OCI-LY3 (cell line): Measurements from ENCODE around the gene ZMAT3.
"Not testable (repeated sequence)": the region's sequence is repeated elsewhere in the genome, so short reads cannot be mapped to it uniquely, and the experiment has no call there.

Experiments used
- H2AFZ ChIP-seq: fragments of 200-600, 300-600 bp; shearing (Covaris generic); 2 replicates; pipeline ENCODE4 v1.6.0; 2014; ENCODE audit warnings: antibody characterized with exemption, low read depth, low read length
- H3K27ac ChIP-seq: fragments of 200-600, 300-600 bp; sonication (generic); 2 replicates; pipeline ENCODE4 v1.5.1; 2014; ENCODE audit warnings: mild to moderate bottlenecking, low read length, moderate library complexity, mixed read lengths
- H3K27me3 ChIP-seq: fragments of 200-600, 300-600 bp; sonication (generic); 2 replicates; pipeline ENCODE4 v1.6.1; 2014; ENCODE audit warnings: low read depth, low read length, mixed read lengths
- H3K36me3 ChIP-seq: fragments of 200-600, 300-600 bp; sonication (generic); replicated peaks from 2 replicates; pipeline ENCODE3; 2014; ENCODE audit warnings: low read depth, low read length, mixed read lengths
- H3K4me1 ChIP-seq: fragments of 300-600, 200-600 bp; sonication (generic); 2 replicates; pipeline ENCODE4 v1.6.1; 2014; ENCODE audit warnings: low read length, mixed read lengths
- H3K4me2 ChIP-seq: fragments of 200-600, 300-600 bp; sonication (generic); 2 replicates; pipeline ENCODE4 v1.6.1; 2014; ENCODE audit warnings: low read length, mixed read lengths
- H3K4me3 ChIP-seq: fragments of 300-600, 200-600 bp; sonication (generic); 2 replicates; pipeline ENCODE4 v1.5.1; 2014; ENCODE audit warnings: antibody characterized with exemption, mild to moderate bottlenecking, low read length, moderate library complexity
- H3K79me2 ChIP-seq: fragments of 300-600, 200-600 bp; shearing (Covaris generic); 2 replicates; pipeline ENCODE4 v1.6.1; 2014; ENCODE audit warnings: mild to moderate bottlenecking, low read length, mixed read lengths
- H3K9ac ChIP-seq: fragments of 300-600, 200-600 bp; shearing (Covaris generic); 2 replicates; pipeline ENCODE4 v1.6.0; 2014; ENCODE audit warnings: mild to moderate bottlenecking, low read length, moderate library complexity
- H3K9me3 ChIP-seq: fragments of 200-600, 300-600 bp; shearing (Covaris generic); 2 replicates; pipeline ENCODE4 v1.6.1; 2014; ENCODE audit warnings: low read length, mixed read lengths; ENCODE audit not compliant: insufficient read depth
- H4K20me1 ChIP-seq: fragments of 200-600, 300-600 bp; sonication (generic); 2 replicates; pipeline ENCODE4 v1.6.1; 2016; ENCODE audit warnings: low read length, mixed read lengths; ENCODE audit not compliant: insufficient read depth
- EZH2phosphoT487 ChIP-seq: fragments of 200-600 bp; shearing (Covaris generic); IDR thresholded peaks from 2 replicates; pipeline ENCODE4 v1.6.1; 2018; ENCODE audit warnings: antibody characterized with exemption, mixed run types, low read depth
- TF ChIP-seq, protein P1 (sequence below): fragments of 200-600, 300-600 bp; sonication (generic); IDR thresholded peaks from 2 replicates; pipeline ENCODE4 v1.5.1; 2014; ENCODE audit warnings: antibody characterized with exemption, low read length, low read depth

Gene ZMAT3, protein sequence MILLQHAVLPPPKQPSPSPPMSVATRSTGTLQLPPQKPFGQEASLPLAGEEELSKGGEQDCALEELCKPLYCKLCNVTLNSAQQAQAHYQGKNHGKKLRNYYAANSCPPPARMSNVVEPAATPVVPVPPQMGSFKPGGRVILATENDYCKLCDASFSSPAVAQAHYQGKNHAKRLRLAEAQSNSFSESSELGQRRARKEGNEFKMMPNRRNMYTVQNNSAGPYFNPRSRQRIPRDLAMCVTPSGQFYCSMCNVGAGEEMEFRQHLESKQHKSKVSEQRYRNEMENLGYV

DNA sequence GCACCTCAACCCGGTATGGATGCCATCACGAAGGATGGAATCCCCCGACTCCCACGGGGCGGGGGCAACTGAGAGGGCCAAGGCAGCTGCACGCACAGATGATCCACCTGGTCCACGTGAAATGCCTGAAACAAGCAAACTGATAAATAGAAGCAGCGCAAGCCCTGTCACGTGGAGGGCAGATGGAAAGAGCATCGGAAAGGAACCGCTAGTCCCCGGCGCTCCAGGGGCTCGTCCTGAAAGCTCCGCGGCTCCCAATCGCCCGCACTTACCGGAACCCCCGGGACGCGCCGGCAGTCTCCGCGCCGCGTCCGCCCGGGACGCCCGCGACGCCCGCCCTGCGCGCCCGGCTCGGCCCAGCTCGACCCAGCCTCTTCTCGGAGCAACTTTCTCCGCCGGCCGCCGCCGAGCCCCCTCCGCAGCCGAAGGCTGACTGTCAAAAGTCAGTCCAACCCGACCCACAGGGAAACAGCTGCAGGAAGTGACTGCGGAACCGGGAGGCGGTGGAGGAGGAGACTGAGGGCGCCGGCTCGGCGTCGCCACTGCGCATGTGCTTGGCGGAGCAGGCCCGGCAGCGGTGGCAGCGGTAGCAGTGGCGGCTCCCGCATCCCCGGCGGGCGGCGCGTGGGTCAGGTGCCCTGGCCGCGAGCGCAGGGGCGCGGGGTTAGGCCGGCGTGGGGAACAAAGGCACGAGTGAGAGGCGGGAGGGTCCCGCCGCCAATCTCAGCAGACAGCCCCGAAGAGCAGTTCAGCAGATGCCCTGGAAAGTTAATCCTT is at the start of gene ZMAT3:
ZMAT3 (minus strand) TSS at position 487 of the 777 bp plus-strand sequence. CDS start 4,057 bp downstream, outside the sequence.
- Histone ChIP-seq H3K9ac (peak within 1 kb of the TSS; percentile 91), H3K27ac (peak within 1 kb of the TSS; percentile 85), H3K27me3 (no peaks in the 10 kb centered on the region), H3K4me3 (peak within 1 kb of the TSS; percentile 93), H3K9me3 (no peaks in the 10 kb centered on the region), H4K20me1 (no peaks in the 10 kb centered on the region), H3K79me2 (peaks cover 59% of the 10 kb centered on the region), H3K36me3 (peaks cover 15% of the 10 kb centered on the region), H3K4me2 (peak within 1 kb of the TSS; percentile 81), H3K4me1 (peaks cover 74% of the 10 kb centered on the region), H2AFZ (peak within 1 kb of the TSS; percentile 43; the same call in 1 of the 2 replicates)
- TF ChIP-seq, protein P1, sequence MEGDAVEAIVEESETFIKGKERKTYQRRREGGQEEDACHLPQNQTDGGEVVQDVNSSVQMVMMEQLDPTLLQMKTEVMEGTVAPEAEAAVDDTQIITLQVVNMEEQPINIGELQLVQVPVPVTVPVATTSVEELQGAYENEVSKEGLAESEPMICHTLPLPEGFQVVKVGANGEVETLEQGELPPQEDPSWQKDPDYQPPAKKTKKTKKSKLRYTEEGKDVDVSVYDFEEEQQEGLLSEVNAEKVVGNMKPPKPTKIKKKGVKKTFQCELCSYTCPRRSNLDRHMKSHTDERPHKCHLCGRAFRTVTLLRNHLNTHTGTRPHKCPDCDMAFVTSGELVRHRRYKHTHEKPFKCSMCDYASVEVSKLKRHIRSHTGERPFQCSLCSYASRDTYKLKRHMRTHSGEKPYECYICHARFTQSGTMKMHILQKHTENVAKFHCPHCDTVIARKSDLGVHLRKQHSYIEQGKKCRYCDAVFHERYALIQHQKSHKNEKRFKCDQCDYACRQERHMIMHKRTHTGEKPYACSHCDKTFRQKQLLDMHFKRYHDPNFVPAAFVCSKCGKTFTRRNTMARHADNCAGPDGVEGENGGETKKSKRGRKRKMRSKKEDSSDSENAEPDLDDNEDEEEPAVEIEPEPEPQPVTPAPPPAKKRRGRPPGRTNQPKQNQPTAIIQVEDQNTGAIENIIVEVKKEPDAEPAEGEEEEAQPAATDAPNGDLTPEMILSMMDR, result no peak
- no peak for TF ChIP-seq EZH2phosphoT487

DNA sequence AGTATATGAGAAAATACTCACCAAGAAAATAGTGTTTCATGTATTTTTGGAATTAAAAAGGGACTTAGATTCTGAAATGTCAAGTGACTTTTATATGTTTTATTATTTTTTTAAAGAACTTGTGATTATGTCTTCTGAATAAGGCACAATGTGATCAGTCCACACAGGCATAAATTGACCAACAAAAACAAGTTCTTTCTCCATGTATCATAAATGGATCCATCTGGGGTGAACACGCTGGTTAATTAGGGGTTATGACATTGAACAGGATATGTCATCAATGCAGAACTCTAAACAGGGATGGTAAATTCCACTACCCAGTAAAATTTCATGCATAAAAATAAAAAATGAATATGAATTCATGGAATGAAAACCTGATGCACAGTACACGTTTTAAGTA is 45.2 kb upstream of the ZMAT3 start:
- H4K20me1 ChIP-seq, result no peaks in the 10 kb centered on the region
- no peaks in the 10 kb centered on the region for H3K9me3 ChIP-seq
- no peak overlapping the region for H2AFZ ChIP-seq
- H3K4me2 ChIP-seq, result no peak overlapping the region
- no peaks in the 10 kb centered on the region for H3K36me3 ChIP-seq
- H3K9ac ChIP-seq, result no peak overlapping the region
- H3K79me2 ChIP-seq, result no peaks in the 10 kb centered on the region
- no peak overlapping the region for H3K4me3 ChIP-seq
- no peak for TF ChIP-seq EZH2phosphoT487
- TF ChIP-seq, protein P1, result no peak
- no peaks in the 10 kb centered on the region for H3K27me3 ChIP-seq
- H3K27ac ChIP-seq, result no peak overlapping the region
- H3K4me1 ChIP-seq, result no peaks in the 10 kb centered on the region

DNA sequence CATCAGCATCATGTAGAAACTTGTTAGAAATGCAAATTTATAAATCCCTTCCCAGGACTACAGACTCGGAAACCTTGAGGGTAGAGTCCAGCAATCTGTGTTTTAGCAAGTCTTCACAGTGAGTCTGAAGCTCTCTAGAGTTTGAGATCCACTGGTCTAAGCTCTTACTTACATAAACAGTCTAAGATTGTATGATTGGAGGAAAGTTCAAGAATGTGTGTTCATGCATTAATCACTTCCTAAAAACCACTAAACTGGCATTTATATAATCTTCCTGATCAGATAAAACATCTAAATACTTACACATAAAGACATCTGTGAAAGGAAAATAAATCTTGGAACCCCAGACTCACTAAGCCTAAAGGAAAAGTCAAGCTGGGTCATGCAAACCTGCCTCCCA is 43.8 kb upstream of the ZMAT3 start:
- H3K79me2 ChIP-seq, H3K9ac ChIP-seq, H3K4me3 ChIP-seq, H4K20me1 ChIP-seq, H3K27me3 ChIP-seq, H2AFZ ChIP-seq, H3K9me3 ChIP-seq, H3K36me3 ChIP-seq, H3K4me1 ChIP-seq, H3K4me2 ChIP-seq, H3K27ac ChIP-seq: not testable (repeated sequence)

DNA sequence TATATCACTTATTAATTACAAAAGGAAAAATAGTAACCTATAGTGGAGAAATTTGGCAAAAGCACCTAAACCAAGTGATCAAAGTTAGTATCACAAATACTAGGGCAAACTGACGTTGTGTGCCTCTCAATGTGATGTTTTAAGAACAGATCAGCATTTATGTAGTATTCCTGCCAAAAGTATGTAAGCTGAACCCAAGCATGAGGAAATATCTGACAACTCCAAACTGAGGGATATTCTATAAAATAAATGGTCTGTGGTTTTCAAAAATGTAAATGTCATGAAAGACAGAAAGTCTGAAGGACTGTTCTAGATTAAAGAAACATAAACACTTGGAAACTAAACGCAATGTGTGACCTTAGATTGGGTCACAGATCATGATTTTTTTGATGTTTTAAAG is 42.3 kb upstream of the ZMAT3 start:
- no peak for TF ChIP-seq EZH2phosphoT487
- TF ChIP-seq, protein P1, result no peak
- no peak overlapping the region for H2AFZ ChIP-seq
- H3K79me2 ChIP-seq, result no peaks in the 10 kb centered on the region

More for the DNA sequence above, 42.3 kb upstream of the ZMAT3 start:
- no peak overlapping the region for H3K9ac ChIP-seq
- no peak overlapping the region for H3K4me3 ChIP-seq
- H3K27ac ChIP-seq, result no peak overlapping the region
- H3K4me1 ChIP-seq, result no peaks in the 10 kb centered on the region
- H3K9me3 ChIP-seq, result no peaks in the 10 kb centered on the region
- no peaks in the 10 kb centered on the region for H4K20me1 ChIP-seq
- H3K4me2 ChIP-seq, result no peak overlapping the region
- no peaks in the 10 kb centered on the region for H3K36me3 ChIP-seq
- H3K27me3 ChIP-seq, result no peaks in the 10 kb centered on the region
